ENCODE measurements around the gene AHCYL1. TPM values are rescaled to one million over a fixed set of nuclear protein-coding genes. Genes with fewer than 3 reads are reported as not detected.
A peak's percentile ranks its signal among the peaks of the same experiment; 100 is the strongest.
"Not testable (repeated sequence)": the region's sequence is repeated elsewhere in the genome, so short reads cannot be mapped to it uniquely, and the experiment has no call there.

AHCYL1 gene
- total RNA-seq (2014; rRNA removed; shearing (Covaris generic)), result 41.5 and 44.4 TPM in 2 replicates

DNA sequence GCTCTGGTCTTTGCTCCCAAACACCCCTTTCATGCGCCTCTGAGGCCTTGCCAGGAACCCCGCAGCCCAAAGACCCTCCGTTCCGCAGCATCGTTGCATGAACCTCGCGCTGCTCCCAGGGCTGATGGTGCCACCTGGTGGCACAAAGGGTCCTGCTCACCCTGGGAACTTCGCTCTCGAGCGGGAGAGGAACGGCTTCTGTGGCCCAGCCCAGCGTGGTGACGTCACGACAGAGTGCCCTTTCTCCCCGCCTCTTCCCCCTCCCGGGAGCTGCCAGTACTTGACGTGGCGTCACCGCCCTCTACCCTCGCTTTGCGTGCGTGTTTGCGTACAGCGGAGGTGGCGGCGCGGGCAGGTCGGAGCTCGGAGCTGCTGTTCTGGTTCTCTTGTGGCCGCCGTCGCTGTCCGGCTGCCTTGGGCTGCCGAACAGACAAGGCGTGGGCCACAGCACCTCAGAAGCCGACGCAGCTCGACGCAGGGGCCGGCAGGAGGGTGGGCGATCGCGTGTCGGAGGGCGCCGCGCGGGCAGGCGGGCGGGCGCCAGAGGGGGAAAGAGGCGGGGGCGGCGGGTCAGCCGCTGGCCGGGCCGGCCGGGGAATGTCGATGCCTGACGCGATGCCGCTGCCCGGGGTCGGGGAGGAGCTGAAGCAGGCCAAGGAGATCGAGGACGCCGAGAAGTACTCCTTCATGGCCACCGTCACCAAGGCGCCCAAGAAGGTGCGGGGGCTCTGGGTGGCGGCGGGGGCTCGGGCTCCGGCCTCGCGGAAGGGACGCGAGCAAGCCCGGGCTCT is at the start of gene AHCYL1:
AHCYL1 (plus strand) TSS at position 310 of the 791 bp plus-strand sequence; CDS start at position 598, 288 bp downstream.
- Histone ChIP-seq H3K4me1 (peaks cover 8% of the 10 kb centered on the region; the same call in 1 of the 2 replicates), H3K4me3 (peak within 1 kb of the TSS; percentile 74), H3K9me3 (replicated peaks) (no peaks in the 10 kb centered on the region), H3K27ac (peak within 1 kb of the TSS; percentile 62), H3K27me3 (no peaks in the 10 kb centered on the region), H3K36me3 (peaks cover under 1% of the 10 kb centered on the region; the same call in 1 of the 2 replicates)
- peak; percentile 99 for DNase-seq

DNA sequence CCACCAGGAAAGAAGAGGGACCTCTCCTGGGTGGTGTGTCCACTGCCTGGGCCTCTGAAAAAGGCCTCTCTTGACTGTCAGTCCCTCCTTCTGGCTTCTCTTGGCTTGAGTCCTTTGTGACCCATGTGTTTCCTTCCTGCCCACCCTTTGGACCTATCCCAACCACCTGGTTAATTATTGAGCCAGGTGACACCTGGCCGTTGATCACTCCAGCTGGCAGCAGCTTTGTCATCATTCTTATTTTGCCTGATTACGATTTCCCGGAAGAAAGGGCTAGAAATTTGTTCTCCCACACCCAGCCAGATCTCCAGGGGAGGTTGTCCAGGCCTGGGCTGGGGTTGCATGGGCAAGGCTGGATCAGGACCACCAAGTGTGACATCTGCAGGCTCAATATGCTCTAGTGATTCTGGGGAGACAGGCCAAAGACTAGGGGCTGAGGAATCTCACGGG is 49.1 kb upstream of the AHCYL1 start:
- H3K9me3 ChIP-seq (replicated peaks), result peaks cover 10% of the 10 kb centered on the region
- H3K4me1 ChIP-seq, result no peaks in the 10 kb centered on the region
- no peak overlapping the region for H3K4me3 ChIP-seq
- no peak for DNase-seq
- H3K36me3 ChIP-seq, result no peaks in the 10 kb centered on the region
- no peaks in the 10 kb centered on the region for H3K27me3 ChIP-seq
- no peak overlapping the region for H3K27ac ChIP-seq

DNA sequence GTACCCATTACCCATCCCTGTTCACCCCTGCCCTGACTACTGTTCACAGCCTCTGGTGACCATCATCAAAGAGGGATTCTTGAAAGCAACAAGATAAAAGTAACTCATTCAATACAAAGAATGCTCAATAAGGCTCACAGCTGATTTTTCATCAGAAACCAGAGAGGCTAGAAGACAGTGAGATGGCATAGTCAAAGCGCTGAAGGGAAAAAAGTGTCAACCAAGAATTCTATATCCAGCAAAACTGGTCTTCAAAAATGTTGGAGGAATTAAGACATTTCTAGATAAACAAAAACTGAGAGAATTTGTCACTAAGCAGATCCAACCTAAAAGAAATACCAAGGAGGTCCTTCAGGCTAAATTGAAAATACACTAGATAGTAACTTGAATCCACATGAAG is 46.8 kb upstream of the AHCYL1 start:
- H3K4me3 ChIP-seq, result no peak overlapping the region
- H3K9me3 ChIP-seq (replicated peaks), result peaks cover 10% of the 10 kb centered on the region
- no peaks in the 10 kb centered on the region for H3K36me3 ChIP-seq
- H3K27ac ChIP-seq, result no peak overlapping the region
- peaks cover 3% of the 10 kb centered on the region; the same call in 1 of the 2 replicates for H3K27me3 ChIP-seq
- DNase-seq, result no peak
- H3K4me1 ChIP-seq, result no peaks in the 10 kb centered on the region

DNA sequence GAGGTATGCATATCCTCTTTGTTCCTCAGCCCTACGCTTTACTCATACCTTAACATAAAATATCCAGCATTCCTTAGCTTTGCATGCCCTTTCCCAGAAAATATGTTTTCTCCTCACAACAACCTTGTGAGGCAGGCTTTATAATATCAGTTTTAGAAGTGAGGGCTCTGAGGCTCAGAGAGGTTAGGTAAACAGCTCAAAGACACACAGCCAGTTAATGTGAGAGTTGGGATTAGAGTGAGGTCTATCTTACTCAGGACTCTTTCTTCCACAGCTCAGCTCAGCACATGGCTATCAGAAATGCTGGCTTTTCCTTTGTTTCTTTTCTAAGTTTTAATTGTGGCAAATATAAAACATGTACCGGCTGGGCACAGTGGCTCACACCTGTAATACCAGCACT is 46.0 kb upstream of the AHCYL1 start:
- Histone ChIP-seq H3K27me3 (peaks cover 3% of the 10 kb centered on the region; the same call in 1 of the 2 replicates), H3K27ac (no peak overlapping the region), H3K9me3 (replicated peaks) (peaks cover 10% of the 10 kb centered on the region), H3K4me3 (no peak overlapping the region), H3K4me1 (no peaks in the 10 kb centered on the region), H3K36me3 (no peaks in the 10 kb centered on the region)
- DNase-seq, result no peak

DNA sequence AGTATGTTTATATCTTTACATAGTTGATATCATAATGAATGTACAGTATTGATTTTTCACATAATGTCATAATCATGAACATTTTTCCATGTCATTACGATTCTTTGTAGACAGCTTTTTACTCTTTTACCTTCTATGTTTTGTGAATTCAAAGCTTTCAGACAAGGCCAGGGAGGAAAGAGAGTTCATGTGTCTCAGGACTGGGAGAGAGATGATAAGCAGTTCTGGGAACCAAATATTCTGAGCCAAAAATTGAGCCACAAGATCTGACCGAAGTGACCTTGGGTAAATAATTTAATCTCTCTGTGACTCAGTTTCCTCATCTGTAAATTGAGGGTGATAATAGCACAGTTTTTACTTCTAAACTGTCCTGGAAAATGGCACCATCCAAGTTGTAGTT is 42.1 kb upstream of the AHCYL1 start:
- H3K36me3 ChIP-seq, result no peaks in the 10 kb centered on the region
- H3K27me3 ChIP-seq, result peaks cover 3% of the 10 kb centered on the region; the same call in 1 of the 2 replicates
- no peak overlapping the region for H3K4me3 ChIP-seq
- H3K4me1 ChIP-seq, result no peaks in the 10 kb centered on the region
- H3K27ac ChIP-seq, result no peak overlapping the region
- DNase-seq, result no peak
- peaks cover 8% of the 10 kb centered on the region for H3K9me3 ChIP-seq (replicated peaks)

DNA sequence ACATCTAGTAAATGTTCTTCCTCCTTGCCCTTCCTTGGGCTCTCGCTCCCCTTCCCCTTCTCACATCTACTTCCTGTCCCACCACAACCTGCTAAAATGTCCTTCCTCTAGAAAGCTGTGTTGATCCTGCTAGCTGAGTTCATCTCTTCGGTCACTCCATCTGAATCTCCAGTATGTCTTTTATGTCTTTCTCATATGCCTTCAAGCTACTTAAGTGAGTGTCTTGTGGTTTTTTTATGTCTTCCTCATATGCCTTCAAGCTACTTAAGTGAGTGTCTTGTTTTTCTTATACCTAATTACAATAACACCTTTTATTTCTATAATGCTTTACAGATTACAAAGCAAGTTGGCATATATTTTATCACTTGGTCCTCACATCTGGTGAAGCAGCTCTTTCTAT is 40.0 kb upstream of the AHCYL1 start:
- Histone ChIP-seq H3K4me3 (no peak overlapping the region), H3K9me3 (replicated peaks) (no peaks in the 10 kb centered on the region), H3K27ac (no peak overlapping the region), H3K27me3 (peaks cover 3% of the 10 kb centered on the region; the same call in 1 of the 2 replicates), H3K36me3 (no peaks in the 10 kb centered on the region), H3K4me1 (no peaks in the 10 kb centered on the region)
- DNase-seq, result no peak

DNA sequence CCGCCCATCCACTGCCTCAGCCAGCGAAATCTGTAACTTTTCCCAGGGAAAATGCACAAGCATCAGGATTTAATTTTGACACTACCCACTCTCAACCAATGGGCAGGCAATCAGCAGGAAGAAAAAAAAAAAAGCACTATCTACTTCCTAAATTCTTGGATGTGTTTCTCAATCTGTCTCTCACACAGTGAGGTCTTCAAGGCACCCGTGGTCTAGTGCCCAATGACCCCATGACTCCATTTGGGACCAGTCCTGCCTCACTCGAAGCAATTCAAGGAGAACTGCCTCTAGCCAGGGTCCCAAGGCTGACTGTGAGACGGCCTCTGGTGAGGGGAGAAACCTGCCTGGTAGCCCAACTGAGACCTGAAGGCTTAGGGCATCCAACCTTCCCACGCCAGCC is 38.1 kb upstream of the AHCYL1 start:
- Histone ChIP-seq H3K9me3 (replicated peaks) (no peaks in the 10 kb centered on the region), H3K36me3 (no peaks in the 10 kb centered on the region), H3K27ac (no peak overlapping the region), H3K4me1 (no peaks in the 10 kb centered on the region), H3K4me3 (no peak overlapping the region), H3K27me3 (peaks cover 3% of the 10 kb centered on the region; the same call in 1 of the 2 replicates)
- DNase-seq, result no peak

DNA sequence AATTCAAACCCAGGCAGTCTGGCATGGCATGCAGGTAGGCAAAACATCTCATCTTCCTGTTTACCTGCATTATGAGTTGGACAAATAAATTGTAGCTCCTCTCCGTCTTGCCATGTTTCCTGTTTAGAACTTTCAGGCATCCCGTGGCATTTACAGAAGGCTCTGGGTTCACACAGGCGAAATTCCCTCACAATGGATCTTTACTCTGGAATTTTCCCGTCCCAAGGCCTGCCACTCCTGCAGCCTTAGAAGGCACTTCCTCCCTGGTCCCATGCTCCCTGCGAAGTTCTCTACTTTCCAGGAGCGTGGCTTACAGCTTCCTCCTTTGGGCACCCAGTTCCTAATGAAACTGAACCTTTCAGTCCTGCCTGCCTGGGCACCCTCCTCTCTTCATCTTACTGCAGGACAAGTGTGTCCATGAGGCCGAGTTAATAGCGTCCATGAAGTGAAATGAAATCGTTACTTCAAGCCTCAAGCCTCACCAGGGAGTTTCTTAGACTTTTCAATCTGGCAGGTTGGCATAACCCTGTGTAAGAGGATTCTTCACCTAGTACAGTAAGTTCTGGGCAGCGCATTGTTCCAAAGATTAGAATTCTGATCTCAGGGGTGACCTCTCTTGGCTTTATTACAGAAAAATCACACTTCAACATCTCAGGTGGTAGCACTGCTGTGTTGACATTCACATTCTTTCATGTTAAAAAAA is 36.8 kb upstream of the AHCYL1 start:
- no peak overlapping the region for H3K4me3 ChIP-seq
- H3K9me3 ChIP-seq (replicated peaks), result no peaks in the 10 kb centered on the region
- no peaks in the 10 kb centered on the region for H3K36me3 ChIP-seq
- no peak for DNase-seq
- H3K27me3 ChIP-seq, result no peaks in the 10 kb centered on the region
- no peaks in the 10 kb centered on the region for H3K4me1 ChIP-seq
- no peak overlapping the region for H3K27ac ChIP-seq

DNA sequence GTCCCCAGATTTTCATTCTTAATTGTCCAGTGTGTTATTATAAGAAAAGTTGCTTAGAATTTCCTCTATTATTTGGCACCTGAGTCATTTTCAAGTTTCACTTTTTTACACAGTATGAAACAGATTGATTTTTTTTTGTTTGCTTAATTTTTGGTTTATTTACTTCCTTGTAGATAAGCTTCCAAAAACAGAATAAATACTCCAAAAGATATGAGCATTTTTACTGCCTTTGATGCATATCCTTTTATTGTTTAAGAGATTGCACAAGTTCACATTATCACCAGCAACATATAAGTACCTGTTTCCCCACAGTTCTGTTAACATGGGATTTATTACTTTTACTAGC is 36.3 kb upstream of the AHCYL1 start:
- Histone ChIP-seq H3K4me1 (no peaks in the 10 kb centered on the region), H3K4me3 (no peak overlapping the region), H3K9me3 (replicated peaks) (no peaks in the 10 kb centered on the region; the same call in 1 of the 2 replicates), H3K27me3 (no peaks in the 10 kb centered on the region), H3K27ac (no peak overlapping the region), H3K36me3 (no peaks in the 10 kb centered on the region)
- no peak for DNase-seq

DNA sequence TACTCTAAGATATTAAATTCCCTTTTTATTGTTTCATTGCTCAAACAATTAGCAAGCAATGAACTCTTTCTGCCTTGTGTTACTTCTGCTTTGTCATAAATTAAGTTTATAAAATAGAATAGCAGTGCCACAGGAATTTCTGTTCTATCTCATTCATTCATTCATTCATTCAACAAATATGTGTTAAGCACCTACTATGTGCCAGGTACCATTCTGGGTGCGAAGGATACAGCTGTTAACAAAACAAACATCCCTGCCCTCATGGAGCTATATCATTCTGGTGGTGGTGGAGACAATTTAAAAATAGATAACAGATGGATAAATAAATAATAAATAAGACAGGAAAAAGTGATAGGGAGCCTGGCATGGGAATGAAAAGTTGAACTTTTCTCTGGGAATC is 34.5 kb upstream of the AHCYL1 start:
- no peak for DNase-seq
- no peaks in the 10 kb centered on the region for H3K27me3 ChIP-seq
- H3K9me3 ChIP-seq (replicated peaks), result no peaks in the 10 kb centered on the region; the same call in 1 of the 2 replicates
- H3K4me3 ChIP-seq, result no peak overlapping the region
- H3K4me1 ChIP-seq, result no peaks in the 10 kb centered on the region
- H3K27ac ChIP-seq, result no peak overlapping the region
- H3K36me3 ChIP-seq, result no peaks in the 10 kb centered on the region

DNA sequence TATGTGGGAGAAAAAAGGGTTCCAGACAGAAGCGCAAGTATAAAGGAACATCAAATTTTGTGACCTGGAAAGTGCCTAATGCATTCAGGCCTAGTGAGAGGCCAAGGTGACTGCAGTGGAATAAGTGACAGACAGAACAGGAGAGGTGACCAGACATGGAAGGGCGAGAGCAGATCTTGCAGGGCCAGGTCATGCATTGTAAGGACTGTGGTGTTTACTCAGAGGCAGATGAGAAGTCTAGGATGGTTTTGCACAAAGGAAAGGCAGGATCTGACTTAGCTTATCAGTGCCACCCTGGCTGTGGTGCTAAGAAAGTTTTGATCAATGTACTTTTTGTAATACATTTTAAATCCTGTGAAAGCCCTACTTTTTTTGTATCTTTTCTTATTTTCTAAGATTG is 34.1 kb upstream of the AHCYL1 start:
- no peak for DNase-seq
- Histone ChIP-seq H3K27ac (no peak overlapping the region), H3K9me3 (replicated peaks) (no peaks in the 10 kb centered on the region; the same call in 1 of the 2 replicates), H3K4me1 (no peaks in the 10 kb centered on the region), H3K27me3 (no peaks in the 10 kb centered on the region), H3K4me3 (no peak overlapping the region), H3K36me3 (no peaks in the 10 kb centered on the region)

DNA sequence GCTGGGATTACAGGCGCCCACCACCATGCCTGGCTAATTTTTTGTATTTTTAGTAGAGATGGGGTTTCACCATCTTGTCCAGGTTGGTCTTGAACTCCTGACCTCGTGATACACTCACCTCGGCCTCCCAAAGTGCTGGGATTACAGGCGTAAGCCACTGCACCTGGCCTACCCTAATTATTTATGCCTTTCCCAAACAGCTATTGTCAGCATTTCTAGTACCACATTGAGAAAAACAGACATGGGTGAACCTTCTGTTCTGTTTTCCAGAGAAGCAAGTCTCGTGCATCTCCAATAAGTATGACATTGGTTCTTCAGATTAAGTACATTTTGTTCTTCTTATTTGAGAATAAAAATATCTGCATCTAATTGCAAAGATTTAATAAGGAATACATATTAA is 33.1 kb upstream of the AHCYL1 start:
- DNase-seq; H3K9me3 ChIP-seq (replicated peaks); H3K4me1 ChIP-seq; H3K36me3 ChIP-seq; H3K27ac ChIP-seq; H3K4me3 ChIP-seq; H3K27me3 ChIP-seq: not testable (repeated sequence)

DNA sequence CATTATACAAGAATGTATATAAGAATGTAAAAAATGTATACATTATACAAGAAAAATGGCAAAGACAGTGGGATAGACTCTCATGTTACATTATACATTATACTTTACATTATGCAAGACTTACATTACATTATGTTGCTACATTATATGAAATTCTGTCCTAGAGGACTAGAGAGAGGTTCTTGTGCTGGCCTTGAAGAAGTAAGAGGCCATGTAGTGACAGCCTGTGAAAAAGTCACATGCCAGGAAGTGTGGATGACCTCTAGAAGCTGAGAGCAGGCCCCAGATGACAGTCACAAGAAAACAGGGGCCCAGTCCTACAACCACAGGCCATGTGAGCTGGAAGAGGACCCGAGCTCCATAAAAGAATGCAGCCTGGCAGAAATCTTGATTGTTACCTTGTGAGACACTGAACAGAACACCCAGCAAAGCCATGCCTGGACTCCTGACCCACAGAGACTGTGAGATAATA is 30.5 kb upstream of the AHCYL1 start:
- H3K9me3 ChIP-seq (replicated peaks), result no peaks in the 10 kb centered on the region; the same call in 1 of the 2 replicates
- H3K27me3 ChIP-seq, result no peaks in the 10 kb centered on the region
- DNase-seq, result no peak
- no peak overlapping the region for H3K4me3 ChIP-seq
- H3K36me3 ChIP-seq, result no peaks in the 10 kb centered on the region
- H3K27ac ChIP-seq, result no peak overlapping the region
- no peaks in the 10 kb centered on the region for H3K4me1 ChIP-seq

DNA sequence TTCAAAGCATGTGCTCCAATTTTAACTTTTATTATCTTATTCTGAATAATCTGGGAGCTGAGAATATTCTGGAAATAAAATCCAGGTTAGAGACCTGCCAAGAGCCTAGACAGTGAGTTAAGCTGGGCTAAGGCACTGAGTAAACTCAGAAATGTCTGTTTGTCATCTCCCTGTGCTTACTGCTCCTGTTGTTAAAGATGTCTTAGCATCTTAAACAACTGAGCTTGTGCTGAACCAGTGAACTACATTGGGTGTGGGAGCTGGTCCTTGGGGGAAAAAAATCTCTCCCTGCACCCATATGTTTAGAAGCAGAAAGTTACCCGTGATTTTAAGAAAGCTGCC is 25.0 kb upstream of the AHCYL1 start:
- DNase-seq, result no peak
- H3K4me3 ChIP-seq, result no peak overlapping the region
- no peaks in the 10 kb centered on the region for H3K36me3 ChIP-seq
- no peaks in the 10 kb centered on the region for H3K27me3 ChIP-seq
- peaks cover 24% of the 10 kb centered on the region for H3K4me1 ChIP-seq
- H3K27ac ChIP-seq, result peak overlapping the region; percentile 5; the same call in 1 of the 2 replicates
- H3K9me3 ChIP-seq (replicated peaks), result no peaks in the 10 kb centered on the region

Measured in SJCRH30 (cell line).